ENCODE measurements around the gene IL11.
A peak's percentile ranks its signal among the peaks of the same experiment; 100 is the strongest.

IL11 gene

GRCh38 chr19:55369653-55370304 lies 484 bp downstream of the IL11 start:
- DNase-seq = peak; percentile 73

GRCh38 chr19:55368701-55369563 lies 1.3 kb downstream of the IL11 start:
- DNase-seq = peak; percentile 77

DNA sequence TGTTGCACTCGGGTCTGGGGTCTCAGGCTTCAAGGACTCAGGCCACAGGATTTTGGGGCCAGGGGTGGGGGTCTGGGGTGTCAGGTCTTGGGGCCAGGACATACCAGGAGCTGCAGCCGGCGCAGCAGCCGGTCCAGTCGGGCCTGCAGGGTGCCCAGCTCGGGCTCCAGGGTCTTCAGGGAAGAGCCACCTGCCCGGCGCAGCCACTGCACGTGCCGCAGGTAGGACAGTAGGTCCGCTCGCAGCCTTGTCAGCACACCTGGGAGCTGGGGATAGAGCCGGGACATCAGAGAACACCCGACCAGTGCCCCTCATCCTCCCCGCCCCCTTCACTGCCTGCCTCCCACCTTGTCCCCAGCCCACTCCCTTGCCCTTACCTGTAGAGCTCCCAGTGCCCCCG lies 2.2 kb downstream of the IL11 start:
- DNase-seq = no peak

- DNase-seq = no peak
These were observed 3.5 kb downstream of the IL11 start for GRCh38 chr19:55366790-55367189.

DNA sequence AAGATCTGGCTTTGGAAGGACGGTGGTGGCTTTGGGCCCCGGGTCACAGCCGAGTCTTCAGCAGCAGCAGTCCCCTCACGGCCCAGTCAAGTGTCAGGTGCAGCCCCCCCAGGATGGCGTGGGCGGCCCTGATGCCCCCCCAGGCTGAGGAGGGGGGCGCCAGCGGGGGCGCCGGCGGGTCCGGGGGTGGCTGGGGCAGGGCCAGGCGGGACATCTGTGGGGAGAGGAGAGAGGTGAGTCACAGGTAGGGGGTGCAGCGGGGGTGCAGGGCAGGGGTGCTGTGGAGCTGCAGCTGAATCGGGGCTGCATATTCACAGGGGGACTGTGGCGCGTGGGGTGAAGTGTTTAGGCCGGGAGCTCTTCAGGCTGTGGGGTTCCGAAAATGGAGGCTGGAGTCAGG lies 4.3 kb downstream of the IL11 start:
- no peak for DNase-seq

DNA sequence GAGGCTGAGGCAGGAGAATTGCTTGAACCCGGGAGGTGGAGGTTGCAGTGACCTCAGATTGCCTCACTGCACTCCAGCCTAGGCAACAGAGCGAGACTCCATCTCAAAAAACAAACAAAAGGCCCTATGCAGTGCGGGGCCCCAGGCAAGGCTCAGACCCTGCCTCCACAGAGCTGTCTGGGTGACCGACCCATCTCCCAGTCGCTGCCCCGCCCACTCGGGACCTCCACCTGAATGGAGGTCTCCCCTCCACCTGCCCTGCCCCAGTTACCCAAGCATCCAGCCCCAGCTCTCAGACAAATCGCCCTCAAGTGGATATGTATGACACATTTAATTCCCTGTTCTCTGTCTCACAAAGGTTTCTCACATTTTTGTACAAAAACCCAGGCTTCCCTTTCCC lies 5.0 kb downstream of the IL11 start:
- no peak for DNase-seq

DNA sequence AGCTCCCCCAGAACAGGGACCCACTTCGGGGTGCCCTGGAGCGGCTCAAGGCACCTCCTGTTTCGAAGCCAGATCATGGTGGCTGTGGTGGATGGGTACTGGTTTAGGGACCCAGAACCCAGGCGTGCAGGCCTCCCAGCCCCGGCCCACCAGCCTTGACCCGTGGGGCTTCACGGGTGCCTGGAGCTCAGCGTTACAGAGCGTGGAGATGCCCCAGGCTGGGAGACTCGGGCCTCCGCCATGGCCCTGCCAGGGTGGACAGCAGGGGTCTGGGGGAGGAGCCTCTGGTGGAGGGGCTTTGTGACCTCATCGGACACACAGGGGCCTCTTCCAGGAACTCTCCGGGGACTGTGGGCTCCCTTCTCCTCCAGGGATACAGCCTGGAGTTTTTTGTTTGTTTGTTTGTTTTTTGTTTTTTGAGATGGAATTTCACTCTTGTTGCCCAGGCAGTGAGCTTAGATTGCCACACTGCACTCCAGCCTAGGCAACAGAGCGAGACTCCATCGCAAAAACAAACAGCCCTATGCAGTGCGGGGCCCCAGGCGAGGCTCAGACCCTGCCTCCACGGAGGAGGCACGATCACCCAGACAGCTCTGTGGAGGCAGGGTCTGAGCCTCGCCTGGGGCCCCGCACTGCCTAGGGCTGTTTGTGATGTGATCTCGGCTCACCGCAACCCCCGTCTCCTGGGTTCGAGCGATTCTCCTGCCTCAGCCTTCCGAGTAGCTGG lies 7.1 kb downstream of the IL11 start, which contains the start of gene GARIN5B:
Gene GARIN5B (minus strand): TSS at position 271 of the 727 bp plus-strand sequence. CDS start 194 bp downstream, at position 77.
- no peak for DNase-seq

- no peak for DNase-seq
These were observed 7.9 kb downstream of the IL11 start for GRCh38 chr19:55362174-55362989.

GRCh38 chr19:55360902-55361301 lies 9.4 kb downstream of the IL11 start:
- no peak for DNase-seq

DNA sequence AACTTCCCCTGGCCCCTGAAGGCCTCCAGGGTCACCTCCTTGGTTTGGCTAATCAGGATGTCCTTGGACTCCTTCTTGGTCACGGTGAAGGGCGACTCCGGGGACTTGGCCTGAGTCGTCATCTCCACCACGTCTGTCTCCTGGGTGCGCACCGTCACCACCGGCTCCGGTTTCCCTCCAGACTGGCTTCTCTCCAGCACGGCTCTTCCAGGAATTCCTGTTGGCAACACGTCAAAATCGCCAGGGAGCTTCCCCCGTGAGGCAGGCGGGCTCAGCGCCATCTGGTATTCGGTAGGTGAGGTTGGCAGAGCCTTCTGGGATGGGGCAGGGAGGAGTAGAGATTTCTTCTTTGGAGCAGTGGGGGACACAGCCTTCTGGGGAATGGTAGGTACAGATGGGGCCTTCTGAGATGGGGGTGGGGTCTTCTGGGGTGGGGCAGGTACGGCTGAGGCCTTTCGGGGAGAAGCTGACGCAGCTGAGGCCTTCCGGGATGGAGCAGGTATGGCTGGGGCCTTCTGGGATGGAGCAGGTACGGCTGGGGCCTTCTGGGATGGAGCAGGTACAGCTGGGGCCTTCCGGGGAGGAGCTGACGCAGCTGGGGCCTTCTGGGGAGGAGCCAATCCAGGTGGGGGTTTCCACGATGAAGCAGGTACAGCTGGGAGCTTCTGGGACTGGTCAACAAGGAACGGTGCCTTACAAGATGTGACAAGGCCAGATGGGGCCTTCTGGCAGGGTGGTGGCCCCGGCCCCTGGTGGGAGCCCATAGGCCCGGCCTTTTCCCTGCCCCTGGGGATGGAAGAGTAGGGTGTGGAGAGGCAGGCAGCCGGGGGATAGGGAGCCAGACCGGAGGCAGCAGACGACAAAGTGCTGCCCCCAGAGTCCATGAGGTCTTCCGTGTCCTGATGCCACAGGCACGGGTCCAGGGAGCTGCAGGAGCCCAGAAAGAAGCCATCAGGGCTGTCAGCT lies 11.0 kb downstream of the IL11 start:
- no peak for DNase-seq

DNA sequence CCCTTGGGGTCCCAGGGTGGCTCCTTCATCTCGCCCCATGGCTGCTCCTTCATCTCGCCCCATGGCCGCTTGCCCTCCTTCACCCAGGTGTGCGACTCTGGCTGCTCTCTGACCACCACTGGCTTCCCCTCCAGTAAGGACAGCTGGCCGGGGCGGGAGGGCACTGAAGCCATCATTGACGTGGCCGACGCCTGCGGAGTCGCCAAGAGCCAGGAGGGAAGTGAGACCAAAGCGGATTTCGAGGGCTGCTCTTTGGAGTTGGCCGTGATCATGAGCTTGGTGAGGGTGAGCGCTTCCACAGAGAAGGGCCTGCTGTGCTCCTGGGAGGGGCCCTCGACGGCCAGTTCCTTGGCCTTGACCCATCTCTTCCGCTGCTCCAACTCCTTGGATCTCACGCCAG lies 11.8 kb downstream of the IL11 start:
- no peak for DNase-seq

DNA sequence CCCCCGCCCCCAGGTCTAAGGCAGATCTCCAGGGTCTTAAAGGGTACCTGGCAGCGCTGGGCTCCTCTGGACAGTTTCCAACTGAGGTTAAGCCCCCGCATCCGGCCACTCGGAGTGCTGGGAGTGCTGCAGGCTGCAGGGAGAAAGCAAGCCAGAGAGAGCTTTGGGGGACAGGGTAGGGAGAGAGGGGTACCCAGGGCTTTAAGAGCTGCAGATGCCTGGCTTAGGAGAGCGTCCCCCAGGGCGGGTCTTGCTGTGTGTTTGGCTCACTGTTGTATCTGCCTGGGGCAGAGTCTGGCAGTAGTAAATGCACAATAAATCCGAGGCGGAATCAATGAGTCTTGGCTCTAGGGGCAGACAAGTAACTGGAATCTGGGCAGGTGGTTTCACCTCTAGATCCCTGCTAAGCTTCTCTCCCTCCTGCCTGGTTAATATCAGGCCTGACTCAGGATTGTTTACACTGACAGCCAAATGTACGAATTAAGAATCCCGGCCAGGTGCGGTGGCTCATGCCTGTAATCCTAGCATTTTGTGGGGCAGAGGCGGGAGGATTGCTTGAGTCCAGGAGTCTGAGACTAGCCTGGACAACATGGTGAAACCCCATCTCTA lies 14.9 kb downstream of the IL11 start:
- no peak for DNase-seq

- DNase-seq = no peak
These were observed 15.5 kb downstream of the IL11 start, which contains the start of gene COX6B2 for GRCh38 chr19:55354698-55355212. Gene COX6B2 (minus strand): TSS chr19:55354719. CDS start chr19:55354521, 198 bp downstream.

DNA sequence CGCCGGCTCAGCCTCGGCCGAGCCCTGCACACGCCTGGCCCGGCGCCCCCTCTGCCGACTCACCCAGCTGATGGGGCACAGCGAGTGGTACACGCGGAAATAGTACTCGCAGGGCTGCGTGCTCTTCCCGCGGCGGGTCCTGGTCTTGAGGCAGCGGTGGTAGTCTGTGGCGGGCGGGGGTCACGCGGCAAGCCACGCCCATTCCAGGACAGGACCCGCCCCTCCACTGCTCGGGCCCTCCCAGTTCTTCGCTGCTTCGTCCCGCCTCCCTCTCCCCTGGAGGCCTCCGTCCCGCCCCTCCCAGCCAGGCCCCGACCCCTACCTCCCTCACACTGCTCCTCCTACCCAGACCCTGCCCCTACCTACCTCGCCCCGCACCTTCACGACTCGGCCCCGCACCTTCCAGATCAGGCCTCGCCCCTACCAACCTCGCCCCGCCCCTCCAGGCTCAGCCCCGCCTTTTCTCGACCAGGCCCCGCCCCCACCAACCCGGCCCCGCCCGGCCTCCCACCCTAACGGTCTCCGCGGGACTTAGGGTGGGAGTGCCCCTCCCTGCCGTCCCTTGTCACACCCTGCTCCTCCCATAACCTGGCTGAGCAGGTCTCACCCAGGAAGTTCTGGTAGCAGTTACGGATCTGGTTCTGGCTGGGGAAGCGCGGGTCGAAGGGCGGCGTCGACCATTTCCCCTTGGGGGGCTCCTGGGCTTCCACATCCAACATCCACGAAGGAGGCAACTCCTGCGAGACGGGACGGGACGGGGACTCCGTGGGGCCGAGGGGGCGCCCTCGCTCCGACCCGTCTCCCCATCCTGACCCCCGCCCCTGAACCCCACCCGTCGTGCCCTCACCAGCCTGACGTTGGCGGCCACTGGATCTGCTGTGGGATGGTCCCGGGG lies 16.2 kb downstream of the IL11 start:
- DNase-seq = peak; percentile 86

GRCh38 chr19:55353356-55353802 lies 16.9 kb downstream of the IL11 start:
- no peak for DNase-seq

DNA sequence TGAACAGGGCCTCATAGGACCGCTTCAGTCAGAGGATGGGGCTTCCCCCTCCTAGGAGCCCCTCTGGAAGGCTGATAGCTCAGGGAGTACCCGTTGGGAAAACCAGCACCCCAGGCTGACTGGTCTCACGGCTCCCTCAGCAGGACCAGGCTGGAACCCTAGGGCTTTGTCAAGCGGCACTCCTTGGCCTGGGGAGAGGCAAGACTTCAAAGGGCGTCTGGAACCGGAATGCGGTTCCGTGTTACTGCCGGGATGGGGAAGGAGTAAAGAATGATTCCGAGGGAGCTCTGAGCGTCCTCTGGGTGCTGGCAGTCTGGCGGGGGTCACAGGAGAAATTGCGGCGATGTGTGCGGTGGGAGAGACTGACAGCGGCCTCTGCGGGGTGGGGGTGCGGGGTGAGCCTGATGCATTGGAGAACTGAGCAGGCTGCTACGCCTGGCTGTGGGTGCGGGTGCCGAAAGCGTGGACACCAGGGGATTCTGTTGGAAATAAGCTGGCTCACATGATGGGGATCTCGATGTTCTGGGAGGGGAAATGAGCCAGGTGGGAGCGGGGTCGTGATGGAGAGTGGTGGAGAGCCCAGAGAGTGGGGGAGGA lies 17.6 kb downstream of the IL11 start:
- DNase-seq = no peak

DNA sequence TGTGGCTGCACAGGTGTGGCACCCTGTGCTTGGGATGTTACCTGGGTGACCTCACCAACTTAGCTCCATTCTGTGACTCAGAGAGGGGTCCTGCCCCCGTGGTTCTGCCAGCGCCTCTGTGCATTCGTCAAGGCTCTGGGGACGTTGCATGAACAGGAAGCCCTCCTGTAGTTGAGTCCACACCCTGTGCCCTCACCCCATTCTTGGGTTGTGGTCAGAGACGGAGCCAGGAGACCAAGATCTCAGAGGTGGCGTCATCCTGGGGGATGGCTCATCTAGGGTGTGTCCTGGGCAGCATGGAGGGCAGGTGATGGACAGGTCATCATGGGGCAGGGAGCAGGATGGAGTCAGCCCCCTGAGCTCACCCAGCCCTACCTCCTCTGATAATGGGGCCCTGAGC lies 18.2 kb downstream of the IL11 start:
- no peak for DNase-seq

DNA sequence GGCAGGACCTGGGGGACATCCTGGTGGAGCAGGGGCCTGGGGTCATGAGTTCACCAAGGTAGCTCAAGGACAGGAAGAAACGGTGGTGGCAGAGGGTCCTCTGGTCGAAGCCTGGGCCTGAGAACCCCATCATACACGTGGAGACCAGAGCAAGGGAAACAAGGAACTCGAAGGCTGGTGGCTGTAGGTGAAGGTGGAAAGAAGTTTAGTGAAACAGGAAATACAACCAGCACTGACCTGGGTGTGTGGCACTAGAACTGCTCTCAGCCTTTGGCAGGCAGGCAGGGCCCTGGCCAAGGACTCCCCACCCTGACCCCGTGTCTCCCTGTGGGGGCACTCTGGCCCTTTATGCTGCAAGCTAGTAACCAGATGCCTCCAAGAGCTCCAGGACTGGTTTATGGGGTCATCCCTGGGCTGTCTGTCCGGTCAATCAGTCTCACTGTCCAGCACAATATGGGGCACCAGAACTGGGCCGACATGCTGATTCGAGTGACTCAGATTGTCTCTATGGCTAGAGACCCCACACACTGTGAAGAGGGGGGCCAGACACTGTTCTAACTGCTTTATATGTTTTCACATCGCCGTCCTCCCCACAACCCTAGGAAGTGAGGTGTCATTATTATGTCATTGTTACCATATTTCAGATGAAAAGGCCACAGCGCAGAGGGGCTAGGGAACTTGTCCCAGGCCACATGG lies 19.5 kb downstream of the IL11 start:
- no peak for DNase-seq

All from activated effector memory CD4-positive, alpha-beta T cell treated with anti-CD3 and anti-CD28 coated beads, Interleukin-2, amount 50 U/mL, for 16 hours (primary cell).